NCI-H1105 treated with DMSO at 0.1 percent for 48 hours (cell line): ENCODE data around the gene MRPL3.

ENCODE experiments used
- DNase-seq: peaks from one replicate; lab custom pipeline; 2025; lab: John Stamatoyannopoulos, UW

Gene MRPL3

DNA sequence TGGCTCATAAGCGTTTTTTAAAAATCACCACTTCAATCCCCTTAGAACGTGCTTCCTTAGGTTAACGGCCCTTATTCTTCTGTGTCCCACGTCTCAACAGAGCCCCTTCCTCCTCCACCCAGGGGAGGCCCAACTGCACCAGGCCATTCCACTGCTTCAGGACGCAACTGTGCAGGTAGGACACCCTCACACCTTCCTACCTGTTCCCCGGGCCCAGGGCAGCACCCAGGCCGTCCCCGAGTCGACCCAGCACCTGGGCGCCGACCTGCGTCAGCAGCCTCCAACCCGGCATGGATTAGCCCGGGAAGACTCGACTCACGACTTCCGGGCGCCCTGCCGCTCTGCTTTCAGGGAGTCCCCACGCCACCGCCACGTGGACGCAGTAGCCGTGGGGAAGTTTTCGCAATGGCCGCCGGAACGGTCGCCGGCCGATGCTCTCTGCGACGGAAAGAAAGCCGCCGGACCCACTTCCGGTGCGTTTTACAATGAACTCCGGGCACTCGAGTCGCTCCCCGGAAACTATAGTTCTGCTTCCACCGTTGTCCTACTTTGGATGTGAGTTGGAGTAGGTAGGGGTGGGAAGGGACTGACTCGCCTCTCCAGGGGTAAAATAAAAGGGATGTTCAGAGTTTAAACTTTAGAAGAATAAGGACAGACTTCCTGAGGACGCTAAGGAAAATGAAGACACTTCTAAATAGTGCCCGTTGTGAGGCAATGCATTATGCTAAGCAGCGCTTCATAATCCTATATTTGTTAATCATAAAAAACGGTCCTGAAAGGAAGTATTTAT lies at the start of gene MRPL3:
MRPL3 (minus strand) TSS at position 442 of the 790 bp plus-strand sequence; CDS start at position 292, 150 bp downstream.
- DNase-seq, result peak; percentile 97

DNA sequence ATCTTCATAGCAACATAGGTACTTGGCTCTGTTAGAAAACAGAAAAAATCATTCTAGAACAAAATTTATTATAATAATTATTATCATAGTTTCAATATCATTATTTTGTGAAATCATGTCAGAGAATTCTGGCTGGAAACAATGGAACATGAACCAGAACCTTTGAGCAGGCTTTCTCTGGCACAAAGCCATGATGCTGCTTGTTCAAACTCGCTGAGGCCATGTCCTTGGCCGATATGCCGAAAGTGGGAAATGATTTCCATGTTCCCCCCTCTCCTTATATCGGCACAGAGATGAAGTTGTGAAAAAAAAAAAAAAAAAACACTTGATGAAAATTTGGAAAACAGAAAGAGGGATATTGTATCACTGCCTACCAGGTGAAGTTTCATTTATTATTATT lies 49.0 kb upstream of the MRPL3 start:
- peak; percentile 72 for DNase-seq

DNA sequence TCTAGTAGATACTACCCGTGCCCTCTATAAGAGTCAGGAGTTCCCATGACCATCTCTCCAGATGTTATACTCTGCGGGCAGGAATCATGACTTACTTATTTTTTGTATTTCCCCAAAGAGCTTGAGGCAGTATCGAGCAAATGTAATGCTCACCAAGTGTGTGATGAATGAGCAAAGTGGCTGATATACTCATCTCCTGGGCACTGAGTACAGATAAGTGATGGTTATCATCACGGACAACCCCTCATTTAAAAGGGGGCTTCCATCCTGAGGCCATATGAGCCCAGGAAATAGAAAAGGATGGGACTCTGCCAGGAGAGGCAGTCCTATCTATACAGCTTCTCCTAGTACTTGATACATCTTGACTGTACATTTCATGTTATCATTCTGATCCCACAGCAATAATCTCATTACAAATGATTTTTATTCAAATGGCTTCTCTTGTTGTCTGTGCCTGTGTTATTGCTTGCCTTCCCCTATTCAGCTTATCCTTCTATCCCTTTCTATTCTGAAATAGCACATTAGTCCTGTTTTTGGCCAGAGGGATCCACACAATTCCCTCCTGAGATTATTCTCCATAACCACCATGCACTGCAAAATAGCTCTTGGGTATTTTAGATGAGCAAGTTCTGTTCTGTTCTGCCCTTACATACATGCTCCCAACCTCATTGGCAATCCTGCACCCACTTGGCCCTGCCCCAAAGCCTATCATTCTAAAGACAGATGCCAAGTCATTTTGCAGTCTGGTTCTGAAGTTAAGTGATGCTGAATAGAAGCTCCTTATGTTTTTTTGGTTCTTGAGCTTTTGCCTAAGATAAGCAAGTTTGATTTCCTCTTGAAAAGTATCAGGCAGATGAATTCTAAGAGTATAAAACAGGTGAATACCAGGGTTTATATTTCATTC lies 48.0 kb upstream of the MRPL3 start:
- peak; percentile 17 for DNase-seq

DNA sequence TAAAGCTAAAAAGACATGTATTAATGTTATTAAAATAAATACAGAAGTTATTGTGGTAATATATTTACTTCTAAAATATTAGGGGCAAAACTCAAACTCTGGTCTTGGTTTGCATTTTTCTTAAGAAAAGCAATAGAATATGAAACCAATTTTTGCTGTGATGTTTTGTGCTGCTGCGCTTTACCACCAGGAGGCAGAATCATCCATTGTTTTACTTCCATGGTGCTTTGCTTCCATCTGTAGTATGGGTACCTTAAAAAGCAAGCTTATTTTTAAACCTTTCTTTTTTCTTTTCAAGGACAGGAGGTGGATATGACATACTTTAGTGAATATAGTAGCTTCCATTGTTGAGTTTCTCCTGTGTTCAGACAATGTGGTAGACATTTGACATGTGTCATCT lies 46.6 kb upstream of the MRPL3 start:
- no peak for DNase-seq

DNA sequence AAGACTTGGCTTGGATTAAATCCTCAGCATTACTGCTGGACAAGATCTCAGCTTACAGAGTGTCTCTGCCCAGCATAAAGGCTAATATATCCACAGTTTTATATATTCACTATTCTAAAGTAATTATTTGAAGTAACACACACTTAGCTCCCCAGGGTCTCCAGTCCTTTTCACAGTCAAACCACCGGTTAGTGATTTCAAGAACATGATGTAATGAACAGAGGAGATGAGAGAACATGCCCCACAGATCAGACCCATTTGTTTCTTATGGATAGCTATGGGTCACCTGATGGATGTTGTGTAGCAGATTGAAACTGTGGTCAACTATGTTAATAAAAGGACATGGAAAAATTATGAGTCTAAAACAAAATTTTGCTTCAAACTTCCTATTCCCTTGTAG lies 44.8 kb upstream of the MRPL3 start:
- no peak for DNase-seq

DNA sequence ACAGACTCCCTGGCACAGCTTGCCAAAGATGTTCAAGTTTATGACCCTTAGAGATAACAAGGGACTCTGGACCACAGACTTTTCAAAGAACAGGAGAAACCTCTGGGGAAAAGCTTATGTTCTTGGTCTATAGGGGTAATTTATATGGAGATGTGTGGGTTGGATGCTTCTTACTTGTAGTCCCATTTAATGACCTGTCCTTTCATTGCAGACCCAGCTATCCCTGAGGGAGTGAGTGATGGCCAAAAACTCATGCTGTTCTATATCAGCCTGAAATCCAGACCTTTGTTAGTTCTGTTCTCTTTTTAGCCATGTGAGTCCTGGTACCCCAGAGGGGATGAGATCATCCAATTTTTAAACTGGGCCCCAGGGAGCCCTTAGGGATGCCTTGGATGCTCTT lies 43.7 kb upstream of the MRPL3 start:
- no peak for DNase-seq

DNA sequence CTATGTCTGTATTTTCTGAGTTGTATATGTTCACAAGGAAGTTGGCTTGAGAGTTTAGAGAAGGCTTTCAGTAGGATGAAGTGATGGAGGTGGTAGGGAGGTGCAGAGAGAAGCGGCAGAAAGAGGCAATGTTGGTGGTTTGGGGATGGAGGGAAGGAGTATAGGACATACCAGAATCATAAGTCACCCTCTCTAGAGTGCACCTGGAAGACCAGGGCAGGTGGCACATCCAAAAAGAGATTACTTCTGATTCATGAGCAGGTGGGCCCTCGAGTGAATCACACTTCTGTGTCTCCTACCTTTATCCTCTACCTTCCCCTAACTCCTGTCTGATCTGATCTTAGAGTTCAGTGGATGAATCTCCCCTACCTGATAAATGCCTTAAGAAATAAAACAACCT lies 41.8 kb upstream of the MRPL3 start:
- no peak for DNase-seq

DNA sequence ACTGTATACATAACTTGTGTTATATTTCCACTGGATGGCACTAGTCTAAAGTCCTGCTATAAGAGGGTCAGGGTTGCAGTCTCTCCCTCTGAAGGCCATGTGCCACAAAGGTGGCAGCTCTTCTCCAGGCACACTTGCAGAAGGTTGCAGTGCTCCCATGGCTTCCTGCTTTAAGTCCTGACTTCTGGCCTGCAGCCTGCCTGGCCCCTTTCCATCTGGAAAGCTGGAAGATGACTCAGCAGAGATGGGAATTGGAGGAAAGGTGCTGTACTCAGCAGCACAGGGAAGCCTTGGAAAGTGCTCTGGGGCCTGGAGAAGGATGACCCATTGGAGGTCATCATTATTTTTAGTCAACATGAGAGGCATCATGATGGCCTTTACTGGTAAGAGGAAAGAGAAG lies 40.9 kb upstream of the MRPL3 start:
- no peak for DNase-seq

DNA sequence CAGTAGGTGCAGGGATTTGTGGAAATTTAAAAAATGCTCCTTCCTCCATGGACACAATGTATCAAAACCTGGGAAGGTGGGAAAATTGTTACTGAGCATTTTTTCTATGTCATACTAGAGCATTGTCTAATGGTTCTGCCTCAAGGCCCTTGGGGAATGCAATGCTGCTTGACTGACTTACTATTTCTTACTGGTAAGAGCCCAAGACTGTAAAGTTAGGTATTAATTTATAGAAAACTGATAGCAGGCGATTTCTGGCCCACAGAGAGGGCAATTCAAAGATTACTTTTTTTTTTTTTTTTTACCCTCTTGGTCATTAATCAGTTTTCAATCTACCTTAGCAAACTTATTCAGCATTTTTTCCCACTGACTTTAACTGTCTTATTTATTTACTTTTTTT lies 38.5 kb upstream of the MRPL3 start:
- no peak for DNase-seq

DNA sequence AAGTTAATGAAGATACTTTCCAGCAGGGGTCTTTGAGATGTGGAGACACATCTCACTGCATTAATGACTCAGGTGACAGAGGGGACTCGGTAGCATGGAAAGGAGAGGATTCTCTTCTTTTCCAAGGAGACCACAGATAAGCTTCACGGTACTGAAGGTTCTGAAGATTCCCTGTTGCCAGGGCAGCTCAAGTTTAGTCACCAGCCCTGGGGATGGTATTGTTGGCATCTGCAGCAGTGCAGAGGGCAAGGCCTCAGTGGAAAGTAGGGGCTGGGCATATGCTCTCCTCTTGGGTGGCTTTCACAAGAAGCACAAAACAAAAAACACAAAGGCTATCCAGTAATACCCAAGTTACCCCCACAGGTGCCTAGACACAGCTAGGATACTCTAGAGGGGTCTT lies 38.0 kb upstream of the MRPL3 start:
- no peak for DNase-seq

DNA sequence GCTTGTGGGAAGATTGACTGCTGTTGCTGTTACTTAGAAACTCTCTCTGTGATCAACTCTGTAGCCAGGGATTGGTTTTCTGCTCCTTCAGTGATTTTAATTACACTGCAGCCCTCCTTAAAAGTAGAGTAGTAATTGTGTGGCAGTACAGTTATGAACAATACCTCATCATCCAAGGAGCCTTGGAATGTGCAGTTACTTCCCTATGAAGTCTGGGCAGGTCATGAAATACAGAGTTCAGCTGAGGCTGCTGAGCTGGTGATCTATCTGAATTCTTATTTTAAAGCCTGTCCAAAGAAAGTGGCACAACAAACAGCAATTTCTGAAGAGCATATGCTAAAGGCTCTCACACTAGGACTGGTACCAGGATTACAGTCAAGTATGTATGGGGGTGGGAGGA lies 37.4 kb upstream of the MRPL3 start:
- DNase-seq, result no peak

DNA sequence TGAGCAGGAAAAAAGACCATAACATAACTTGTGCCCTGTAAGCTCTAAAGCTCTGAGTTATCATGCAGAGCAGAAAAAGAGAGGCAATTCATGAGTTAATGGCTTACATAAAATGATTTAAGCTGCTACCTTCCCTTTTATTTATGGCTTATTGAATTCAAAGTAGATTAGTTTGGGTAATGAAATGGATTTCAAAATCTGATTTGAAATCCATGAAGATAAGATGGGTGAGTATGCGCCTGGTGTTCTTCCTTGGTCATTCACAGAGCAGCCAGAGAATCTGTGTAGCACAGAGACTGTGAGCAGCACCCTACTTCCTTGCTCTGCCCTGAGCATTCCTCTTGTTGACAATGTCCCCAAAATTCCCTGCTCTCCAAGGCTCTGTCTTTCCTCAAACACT lies 36.2 kb upstream of the MRPL3 start:
- no peak for DNase-seq

DNA sequence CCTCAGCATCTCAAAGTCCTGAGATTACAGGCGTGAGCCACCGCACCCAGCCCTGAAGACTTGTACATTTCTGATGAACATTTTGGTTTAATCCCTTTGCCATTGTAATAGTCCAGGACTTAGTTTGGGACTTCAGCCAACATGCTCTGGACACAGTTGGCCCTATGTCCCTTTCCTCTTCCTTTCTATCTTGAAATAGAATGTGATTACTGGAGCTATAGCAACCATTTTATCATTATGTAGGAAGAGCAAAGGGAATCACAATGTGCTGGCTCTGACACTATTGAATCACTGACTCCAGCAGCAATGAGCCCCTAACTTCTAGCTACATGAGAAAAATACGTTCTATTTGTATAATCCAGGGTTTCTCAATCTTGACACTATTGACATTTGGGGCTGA lies 34.8 kb upstream of the MRPL3 start:
- no peak for DNase-seq

DNA sequence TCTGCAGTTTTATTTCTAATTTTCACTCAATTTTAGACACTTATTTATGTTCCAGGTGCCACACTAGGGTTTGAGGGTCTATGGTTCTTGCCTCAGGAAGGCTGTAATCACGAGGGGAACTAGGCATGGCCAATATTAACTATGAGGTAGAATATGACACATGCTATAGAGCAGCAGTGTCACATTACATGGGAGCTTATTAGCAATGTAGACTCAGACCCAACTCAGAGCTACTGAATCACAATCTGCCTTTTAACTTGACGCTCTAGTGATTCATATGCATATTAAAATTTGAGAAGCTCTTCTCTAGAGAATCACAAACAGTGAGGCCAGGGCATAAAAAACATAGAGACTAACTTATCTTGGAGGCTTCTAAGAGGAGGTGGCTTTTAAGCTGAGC lies 32.8 kb upstream of the MRPL3 start:
- no peak for DNase-seq

DNA sequence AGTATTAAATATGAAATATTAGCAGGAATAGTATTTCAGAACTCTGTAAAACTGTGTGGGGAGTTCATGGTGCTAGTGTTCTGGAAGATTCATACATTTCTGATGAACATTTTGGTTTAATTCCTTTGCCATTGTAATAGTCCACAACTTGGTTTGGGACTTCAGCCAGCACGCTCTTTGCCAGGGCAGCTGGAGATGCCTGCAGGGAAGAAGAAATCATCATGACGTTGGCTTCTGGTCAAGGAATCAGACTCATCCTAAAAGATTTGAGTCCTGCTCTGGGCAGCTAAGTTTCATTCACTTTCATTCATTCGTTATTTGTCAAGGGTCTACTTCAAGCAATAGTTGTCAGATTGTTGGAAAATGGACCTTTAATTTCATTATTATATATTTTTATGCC lies 32.4 kb upstream of the MRPL3 start:
- no peak for DNase-seq

DNA sequence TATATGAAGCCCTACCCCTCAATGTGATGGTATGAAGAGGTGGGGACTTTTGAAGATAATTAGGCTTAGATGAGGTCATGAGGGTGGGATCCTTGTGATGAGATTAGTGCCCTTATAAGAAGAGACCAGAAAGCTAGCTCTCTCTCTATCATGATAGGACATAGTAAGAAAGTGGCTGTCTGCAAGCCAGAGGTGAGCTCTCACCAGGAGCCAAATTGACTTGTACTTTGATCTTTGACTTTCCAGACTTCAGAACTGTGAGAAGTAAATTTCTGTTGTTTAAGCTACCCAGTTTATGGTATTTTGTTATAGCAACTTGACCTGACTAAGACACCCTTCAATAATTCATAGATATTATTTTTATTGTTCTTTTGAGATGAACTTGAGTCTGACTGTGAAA lies 29.9 kb upstream of the MRPL3 start:
- no peak for DNase-seq

DNA sequence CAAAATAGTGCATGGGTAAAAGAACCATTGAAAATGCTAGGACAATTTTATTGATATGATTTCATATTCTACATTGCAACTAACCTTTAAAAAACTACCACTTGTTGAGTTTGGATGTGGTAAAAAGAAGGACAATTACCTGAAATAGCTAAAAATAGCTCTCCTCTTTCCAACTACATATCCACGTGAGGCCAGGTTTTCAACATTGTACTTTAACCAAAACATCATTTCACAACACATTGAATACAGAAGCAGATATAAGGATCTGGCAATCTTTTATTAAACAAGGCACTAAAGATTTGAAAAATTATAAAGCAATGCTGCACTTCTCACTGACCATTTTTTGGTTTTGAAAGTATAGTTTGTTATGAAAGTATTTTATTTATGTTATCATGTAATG lies 28.1 kb upstream of the MRPL3 start:
- DNase-seq, result no peak

DNA sequence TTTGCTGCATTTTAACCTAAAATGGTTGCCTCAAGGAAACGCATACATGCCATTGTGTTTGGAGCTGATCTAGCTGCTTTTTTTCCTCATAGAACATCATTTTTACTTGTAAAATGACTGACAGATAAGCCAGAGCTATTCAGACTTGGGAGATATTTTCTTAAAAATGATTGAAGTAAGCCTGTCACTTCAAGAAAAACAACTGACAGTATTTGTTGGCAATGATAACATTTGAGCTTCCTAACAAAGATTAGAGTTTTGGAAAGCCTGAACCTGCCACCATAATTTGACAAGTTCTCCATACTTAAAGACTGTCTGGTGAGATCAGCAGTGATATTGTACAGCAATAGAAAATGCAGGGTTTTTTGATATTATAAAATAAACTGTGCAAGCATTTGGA lies 27.6 kb upstream of the MRPL3 start:
- DNase-seq, result no peak

DNA sequence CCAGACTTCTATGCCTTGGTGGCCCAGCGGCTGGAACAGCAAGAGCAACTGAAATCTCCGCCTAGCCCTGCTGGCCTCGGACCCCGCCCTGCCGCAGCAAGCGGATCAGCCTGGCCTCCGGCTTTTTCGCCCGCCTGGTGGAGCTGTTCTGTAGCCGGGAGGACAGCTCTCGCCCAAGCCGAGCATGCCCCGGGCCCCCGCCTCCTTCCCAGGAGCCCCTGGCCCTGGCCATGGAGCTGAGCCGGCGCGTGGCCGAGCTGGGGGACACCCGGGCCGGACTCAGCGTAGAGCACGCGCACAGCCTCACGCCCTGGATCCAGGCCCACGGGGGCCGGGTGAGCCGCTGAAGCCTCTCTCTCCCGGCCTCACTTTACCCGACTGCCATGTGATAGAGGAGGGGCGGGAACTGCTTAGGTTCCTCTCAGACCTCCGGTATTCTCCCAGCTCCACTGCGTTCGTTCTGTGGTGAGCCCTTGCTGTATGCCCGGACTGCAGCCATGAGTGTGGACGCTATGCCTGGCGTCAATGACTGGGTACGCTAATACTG lies 24.1 kb upstream of the MRPL3 start:
- DNase-seq, result no peak

DNA sequence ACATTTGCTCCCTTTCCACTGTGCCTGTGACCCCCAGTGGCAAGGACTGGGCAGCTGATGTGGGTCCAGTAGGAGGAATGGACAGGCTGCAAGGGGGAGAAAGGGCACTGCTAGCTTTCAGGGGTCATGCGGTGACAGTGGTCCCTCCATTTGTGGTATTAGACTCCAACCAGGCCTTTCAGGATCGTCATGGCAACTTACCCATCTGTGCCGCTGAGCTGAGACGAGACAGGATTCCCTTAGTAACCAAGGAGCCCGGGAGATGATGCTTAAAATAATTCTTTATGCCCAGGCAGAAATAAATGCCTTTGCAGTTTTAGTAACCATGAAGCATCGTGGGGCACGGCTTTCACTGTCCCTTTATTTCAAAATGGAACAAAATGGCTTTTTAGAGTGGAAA lies 15.9 kb upstream of the MRPL3 start:
- DNase-seq, result no peak

DNA sequence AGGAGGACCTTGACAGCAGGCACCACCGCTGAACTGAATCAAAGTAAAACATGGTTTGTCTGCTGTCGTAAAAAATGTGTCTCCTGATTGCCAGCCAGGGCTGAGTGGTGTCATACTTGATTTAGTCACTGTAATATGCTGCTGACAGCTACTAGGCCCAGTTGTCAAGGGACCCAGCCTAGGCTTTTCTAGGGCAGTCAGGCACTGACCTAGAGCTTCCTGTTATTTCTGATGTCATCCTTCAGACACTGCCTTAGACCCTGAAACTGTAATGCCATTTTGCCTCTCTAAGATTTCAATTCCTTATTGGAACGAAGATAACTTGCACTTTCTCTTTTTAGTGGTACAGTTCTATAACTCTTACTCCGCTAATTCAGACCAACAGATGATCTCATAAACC lies 2.6 kb upstream of the MRPL3 start:
- DNase-seq, result no peak

DNA sequence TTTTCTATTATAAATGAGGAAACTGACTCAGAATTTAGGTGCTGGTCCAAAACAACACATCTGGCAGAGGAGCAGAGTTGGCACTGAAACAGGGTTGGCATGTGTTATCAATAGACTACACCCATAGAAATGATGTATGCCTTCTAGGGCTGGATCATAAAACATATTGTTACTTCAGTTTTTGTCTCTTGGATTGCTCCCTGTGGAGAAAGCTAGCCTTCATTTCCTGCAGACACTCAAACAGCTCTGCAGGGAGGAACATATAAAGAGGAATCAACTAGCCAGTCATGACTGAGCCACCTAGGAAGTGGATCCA lies 507 bp upstream of the MRPL3 start:
- no peak for DNase-seq

DNA sequence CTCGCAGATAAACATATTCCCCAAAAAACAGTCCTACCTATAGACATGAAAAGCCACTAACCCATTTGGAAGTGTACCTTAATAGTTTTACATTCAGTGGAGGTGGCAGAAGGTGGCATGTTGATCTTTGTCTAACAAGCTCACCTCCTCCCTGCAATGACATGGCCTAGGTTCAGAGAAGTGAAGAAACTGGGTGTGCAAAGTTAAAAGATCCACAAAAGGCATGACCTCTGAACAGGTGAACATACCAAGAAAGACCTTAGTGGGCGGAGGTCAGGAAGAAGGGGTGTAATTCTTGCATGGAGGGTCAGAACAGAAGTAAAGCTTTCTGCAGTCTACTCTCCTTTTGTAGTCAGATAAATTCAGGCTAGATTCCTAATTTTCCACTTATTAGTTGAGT lies 822 bp downstream of the MRPL3 start:
- no peak for DNase-seq
